ENCODE data around the gene GTF2F1. TPM values are rescaled to one million over a fixed set of nuclear protein-coding genes. Genes with fewer than 3 reads are reported as not detected.
"Not testable (repeated sequence)": the region's sequence is repeated elsewhere in the genome, so short reads cannot be mapped to it uniquely, and the experiment has no call there.

The GTF2F1 gene
- total RNA-seq, 1 donor from 2014 or later = 74.6 TPM

DNA sequence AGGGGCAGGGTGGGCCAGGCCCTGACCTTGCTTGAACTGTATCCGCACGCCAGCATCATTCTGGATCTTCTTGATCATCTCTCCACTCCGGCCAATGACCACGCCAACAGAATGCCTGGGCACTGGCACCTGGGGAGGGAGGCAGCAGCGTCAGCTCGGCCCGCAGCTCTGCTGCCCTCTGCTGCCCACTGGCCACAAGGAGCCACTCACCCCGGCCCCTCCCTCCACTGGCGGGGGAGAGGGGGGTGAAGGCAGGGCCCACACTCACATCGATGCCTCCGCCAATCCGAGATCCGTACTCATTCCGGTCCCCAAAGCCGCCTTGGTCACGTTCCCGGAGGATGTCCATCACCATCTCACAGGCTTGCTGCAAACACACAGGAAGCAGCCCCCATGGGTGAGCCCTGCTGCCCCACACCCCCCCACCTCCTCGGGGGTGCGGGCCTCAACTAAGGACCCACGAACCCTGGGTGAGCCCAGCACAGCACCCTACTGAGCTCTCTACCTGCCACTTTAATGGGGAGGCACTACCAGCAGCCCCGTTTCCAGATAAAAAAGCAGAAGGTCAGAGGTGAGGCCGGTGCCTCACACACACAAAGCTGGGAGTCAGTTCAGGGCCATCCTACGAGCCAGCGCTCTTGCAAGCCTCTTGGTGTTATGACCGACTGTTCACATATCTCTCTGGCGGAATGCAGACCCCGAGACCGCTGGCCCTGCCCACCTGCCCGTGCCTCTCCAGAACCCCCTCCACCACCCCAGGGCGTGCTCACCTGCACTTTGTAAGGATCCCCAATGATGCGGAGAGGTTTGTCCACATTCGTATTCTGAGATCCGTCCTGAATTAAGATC is 25.0 kb upstream of the GTF2F1 start:
- no peak for DNase-seq (ENCODE audit: low read depth)

DNA sequence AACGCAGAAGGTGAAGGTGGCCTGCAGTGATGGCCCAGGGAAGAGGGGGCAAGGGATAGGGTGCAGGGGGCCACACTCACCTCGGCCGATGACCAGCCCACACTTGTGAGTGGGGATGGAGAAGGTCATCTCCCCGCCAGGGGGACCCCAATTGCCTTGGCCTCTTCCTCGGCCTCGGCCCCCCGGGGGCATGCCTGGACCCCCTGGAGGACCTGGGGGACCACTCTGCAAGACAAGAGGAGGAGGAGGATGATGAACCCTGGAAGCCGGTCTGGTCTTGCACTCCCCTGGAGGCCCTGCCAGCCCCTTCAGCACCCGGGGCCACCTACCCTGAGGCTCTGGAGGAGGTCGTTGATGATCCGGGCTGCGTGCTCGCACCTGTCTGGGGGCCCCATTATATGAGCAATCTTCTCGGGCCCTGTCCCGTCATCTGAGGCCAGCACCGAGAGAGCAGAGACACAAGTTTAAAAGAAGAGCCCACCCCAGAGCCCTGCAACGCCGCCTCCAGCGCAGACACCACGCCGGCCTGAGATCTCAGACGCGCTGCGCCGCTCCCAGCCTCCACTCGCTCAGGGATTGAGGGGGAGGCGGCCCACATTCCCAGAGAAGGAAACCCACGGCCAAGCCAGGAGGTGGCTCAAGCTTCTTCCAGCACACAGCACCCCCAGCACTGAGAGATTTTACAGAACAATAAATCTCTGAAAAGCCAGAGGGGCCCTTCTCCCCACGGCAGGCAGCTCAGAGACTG is 23.9 kb upstream of the GTF2F1 start:
- no peak for DNase-seq (ENCODE audit: low read depth)

DNA sequence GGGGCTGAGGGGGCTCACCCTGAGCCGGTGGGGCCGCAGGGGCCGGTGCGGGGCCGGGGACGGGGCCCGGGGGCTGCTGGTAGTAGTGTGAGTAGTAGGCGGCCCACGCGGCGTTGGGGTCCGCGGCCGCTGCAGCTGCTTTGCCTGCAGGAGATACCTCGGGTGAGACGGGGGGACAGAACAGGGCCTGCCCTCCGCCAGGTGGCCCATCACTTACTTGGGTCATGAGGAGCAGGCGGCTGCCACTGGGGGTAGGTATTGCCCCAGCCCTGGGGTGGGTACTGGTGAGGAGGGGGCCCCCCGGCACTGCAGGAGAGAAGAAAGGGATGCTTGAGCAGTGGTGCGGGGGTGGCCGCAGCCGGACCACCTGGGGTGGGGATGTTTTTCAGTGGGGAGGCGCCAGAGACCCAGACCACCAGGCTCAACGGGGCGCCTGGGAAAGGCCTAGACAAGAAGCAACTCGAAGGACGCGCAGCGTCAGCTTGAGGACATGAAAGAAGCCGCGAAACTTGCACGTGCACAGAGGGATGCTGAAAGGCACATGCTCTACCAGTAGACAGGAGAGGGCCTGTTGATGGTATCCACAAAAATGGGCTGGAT is 22.7 kb upstream of the GTF2F1 start:
- DNase-seq (ENCODE audit: low read depth) = no peak

DNA sequence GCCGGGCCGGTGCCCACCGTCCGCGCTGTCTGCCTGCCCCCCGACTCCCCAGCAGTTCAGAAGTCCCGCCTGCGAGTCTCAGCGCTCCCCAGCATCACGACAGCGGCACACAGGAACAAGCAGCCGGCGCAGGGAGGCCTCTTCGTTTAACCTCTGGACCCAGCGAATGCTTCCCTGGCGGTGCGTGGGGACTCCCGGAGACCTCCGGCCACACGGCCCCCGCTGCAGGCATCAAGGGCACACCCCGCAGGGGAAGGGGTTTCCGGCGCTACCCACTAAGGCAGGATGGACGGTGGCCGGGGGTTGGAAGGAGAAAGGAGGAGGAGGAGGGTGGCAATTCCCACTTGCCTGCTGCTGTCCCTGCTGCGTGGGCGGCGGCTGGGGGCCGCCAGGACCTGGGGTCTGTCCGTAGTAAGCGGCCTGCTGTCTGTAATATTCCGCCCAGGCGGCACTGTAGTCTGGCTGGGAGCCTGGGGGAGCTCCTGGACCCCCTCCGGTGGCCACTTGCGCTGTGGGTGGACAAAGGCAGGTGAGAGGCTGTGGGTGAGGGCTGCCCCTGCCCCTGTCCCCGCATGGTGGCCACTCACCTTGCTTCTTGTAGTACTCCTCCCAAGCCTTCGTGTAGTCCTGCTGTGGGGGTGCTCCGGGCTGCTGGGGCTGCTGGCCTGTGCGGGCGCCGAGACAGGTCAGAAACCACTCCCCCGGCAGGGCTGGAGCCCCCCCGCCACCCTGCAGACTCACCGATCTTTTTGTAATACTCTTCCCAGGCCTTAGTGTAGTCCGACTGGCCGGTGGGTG is 22.0 kb upstream of the GTF2F1 start:
- no peak for DNase-seq (ENCODE audit: low read depth)

DNA sequence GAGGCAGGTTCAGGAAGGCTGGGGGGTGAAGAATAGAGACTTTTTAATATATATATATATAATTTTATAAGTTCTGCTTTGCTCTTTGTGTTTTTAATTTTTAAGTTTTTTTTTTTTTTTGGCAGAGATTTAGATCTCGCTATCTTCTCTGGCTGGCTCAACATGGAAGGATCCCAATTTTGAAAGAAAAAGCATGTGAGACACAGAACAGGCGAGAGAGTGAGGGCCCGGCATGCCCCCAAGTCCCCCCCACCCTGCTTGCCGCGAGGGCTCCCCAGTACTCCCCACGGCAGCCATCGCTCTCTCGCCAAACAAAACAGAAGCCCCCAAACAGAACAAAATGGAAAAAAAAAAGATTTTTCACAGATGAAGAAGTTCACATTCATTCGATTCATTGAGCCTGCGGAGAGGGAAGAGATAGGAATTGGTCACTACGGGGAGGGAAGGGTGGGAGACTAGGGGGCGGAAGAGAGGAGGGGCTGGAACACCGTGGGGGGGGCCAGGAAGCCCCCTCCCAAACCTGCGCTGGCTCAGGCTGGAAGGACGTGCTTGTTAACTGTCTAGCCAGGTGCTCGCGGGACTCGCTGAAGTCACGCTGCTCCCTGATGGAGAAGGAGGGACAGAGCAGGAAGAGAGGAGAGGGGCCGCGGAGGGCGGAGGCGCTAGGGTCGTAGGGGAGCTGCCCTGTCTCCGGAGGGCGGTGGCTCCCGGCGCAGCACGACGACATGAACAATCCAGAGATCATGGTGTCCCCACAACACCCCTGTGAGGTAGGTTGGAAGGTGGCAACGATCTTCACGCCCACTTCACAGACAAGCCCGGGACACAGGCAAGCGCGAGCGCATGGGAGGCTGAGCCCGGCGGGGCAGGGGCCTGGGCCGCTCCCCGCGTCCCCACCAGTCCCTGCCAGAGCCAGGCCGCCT is 21.0 kb upstream of the GTF2F1 start:
- no peak for DNase-seq (ENCODE audit: low read depth)

DNA sequence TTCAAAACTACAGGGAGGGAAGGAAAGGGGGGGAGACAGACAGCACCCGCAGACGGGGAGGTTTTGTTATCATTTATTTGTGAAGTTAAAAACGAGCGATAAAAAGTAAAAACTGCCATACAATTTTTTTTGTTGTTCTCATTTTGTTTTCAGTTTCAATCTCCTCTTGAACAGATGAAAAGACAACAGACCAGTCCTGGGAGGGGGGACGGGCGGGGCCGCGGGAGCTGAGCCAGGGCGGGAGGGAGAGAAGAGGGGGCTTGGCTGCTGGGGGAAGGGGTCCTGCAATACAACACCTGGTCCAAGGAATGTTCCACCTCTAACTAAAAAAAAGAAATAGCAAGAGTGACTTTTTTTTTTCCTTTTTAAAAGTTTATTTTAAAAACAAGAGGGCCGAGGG is 20.3 kb upstream of the GTF2F1 start:
- no peak for DNase-seq (ENCODE audit: low read depth)

DNA sequence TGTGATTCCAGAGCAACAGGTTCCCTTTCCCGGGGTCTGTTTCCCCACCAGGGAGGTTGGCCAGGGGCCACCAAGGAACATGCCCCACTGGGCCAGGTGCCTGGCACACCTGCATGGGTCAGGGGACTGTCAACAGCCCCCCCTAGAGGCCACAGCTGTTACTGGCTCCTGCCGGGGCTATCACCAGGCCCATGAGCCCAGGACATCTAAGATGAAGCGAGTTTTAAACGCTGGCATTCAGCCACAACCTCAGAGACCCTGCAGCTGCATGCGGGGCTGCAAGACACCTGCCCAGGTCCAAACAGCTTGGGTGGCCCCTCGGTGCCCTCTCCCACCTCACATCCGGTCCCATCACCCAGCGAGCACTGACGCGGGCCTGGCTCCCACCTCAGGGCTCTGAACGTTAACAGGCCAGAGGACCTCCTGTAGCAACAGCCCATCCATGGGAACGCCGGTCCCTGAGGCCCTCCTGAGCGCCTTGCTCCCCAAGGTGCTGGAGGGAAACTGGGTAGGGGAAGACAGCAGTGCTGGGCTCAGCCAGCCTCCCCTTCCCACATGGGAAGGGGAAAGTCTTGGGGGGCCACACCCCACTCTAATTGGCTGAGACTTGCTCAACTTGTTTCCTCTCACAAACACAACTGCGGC is 19.6 kb upstream of the GTF2F1 start:
- no peak for DNase-seq (ENCODE audit: low read depth)

DNA sequence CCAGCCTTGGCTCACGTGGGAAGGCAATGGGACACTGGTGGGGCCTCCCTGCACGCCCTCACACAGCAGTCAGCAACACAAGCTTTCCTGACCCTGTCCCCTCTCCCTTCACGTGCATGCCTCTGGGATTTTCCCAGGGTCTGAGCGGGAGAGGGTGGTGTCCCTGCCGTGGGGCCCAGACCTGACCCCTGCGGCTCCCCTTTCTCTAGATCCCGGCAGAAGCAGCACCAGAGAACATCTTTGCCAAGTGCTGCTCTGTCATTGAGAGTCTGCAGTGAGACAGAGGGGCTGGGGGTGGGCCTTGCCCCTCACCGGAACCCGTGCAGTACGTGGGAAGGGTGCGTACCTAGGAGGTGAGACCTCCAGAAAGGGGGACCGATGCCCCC is 19.1 kb upstream of the GTF2F1 start:
- DNase-seq (ENCODE audit: low read depth) = no peak

DNA sequence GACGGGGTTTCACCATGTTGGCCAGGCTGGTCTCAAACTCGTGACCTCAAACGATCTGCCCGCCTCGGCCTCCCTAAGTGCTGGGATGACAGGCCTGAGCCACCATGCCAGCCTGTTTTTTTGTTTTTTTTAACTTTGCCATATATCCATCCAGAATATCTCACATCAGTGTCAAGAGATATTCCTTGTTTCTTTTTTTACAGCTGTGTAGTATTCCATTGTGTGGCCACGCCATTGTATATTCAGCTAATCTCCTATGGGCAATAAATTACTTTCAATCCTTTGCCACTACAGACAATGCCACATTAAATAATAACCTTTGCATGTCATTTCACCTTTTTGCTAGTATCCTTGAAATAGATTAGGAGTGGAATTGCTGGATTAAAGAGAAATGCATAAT is 16.4 kb upstream of the GTF2F1 start:
- no peak for DNase-seq (ENCODE audit: low read depth)

DNA sequence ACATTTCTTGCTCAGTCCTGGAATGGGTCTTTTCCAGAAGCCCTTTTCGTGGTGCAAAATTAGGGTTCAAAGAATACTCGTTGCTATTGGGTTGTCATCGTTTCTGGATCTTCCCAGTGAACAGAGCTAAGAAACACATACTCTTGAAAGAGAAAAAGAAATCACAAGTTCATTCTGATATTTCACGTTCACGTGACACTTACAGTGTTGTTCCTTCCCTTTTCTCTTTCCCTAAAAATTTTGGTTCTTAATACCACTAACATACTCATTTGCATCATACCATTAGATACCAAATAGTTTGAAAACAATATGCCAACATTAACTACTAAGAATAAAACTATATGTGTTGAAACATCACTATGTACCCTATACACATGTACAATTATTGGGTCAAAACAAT is 13.4 kb upstream of the GTF2F1 start:
- DNase-seq (ENCODE audit: low read depth) = no peak

DNA sequence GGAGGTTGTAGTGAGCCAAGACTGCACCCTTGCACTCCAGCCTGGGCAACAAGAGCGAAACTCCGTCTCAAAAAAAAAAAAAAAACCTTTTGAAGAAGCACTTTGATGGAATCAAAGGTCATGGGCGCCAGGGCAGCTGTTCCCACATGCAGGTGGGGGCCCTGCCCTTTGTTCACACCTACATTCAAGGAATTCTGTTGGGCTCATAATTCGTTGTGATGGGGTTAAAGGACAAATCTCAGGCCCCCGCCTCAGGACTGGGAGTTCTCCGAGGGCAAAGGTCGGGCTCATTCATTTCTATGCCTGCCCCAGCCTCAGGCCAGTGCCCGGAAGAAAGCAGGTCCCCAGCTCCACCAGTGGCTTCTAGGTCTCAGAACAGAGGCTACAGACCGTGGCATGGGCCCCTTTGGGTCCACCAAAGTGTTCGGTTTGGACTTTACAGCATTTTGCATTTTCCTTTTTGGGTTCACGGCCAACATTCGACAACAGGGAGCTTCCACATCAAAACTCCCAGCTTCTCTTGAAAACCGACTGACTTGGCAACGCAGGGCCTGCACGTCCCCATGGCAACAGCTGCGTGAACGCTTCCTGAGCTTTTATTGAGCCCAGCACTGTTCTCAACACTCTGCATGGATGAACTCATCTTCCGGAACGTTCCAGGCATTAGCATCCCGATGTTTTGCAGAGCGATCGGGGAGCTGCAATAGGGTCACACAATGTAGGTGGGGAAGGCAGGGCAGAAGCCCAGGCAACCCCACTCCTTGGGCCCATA is 10.1 kb upstream of the GTF2F1 start:
- DNase-seq (ENCODE audit: low read depth) = peak; percentile 47

DNA sequence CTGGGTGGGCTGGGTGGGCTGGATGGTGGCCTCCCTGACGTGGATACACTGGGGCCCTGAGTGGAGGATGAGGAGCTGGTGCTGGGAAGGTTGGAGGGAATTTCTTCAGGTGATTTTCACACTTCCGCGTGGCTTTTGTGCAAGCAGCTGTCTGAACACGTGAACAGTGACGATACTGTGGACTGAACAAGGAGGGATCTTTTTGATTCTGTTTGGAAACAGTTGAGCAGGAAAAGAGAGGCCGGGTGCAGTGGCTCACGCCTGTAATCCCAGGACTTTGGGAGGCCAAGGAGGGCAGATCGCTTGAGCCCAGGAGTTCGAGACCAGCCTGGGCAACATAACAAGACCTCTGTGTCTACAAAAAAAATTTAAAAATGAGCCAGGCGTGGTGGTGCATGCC is 9.1 kb upstream of the GTF2F1 start:
- no peak for DNase-seq (ENCODE audit: low read depth)

DNA sequence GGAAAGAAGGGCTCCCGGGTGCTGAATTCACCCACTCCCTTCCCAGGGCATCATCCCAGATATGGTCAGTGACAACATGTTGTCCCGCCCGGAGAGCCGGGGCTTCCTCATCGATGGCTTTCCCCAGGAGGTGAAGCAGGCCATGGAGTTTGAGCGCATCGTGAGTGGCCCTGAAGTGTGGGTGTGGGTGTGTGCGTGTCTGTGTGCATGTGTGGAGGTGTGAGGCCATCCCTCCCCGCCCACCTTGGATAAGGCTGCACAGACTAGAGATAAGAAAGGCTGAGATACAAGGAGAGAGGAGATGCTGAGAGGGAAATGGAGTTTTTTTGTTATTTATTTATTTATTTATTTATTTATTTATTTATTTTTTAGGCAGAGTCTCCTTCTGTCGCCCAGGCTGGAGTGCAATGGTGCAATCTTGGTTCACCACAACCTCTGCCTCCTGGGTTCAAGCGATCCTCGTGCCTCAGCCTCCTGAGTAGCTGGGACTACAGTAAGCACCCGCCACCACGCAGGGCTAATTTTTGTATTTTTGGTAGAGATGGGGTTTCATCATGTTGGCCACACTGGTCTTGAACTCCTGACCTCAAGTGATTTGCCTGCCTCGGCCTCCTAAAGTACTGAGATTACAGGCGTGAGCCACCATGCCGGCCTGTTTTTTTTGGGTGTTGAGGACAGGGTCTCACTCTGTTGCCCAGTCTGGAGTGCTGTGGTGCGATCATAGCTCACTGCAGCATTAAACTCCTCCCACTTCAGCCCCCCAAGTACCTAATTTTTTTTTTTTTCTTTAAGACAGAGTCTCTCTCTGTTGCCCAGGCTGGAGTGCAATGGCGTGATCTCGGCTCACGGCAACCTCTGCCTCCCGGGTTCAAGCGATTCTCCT is 7.3 kb upstream of the GTF2F1 start:
- DNase-seq (ENCODE audit: low read depth) = not testable (repeated sequence)

DNA sequence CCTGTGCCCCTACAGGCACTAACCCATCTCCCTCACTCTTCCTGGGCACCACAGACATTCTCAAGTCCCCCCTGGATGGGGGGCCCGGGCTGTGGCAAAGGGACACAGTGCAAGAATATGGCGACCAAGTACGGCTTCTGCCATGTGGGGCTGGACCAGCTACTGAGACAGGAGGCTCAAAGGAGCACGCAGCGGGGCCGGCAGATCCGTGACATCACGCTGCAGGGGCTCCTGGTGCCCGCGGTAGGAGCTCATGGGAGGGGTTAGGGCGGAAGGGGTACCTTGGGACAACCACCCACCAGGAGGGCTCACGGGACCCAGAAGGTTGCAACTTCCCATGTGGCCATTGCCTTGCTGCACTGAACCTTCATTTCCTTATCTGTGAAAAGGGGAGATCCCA is 3.3 kb upstream of the GTF2F1 start:
- no peak for DNase-seq (ENCODE audit: low read depth)

DNA sequence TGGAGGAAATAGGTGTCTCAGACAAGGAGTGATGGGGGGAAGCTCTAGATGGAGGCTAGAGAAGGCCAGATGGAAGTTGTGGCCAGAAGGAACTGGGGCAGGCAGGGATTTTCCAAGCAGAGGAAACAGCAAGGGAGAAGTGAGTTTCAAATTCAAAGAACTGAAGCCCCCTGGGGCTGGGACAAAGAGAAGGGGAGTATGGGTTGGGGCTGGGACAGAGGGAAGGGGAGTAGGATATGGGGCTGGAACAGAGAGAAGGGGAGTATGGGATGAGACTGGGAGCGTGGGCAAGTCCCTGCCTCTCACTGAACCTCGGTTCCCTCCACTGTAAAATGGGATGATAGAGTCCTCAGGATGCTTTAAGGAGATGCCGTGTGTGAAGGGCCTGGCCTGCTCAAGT is 1.9 kb upstream of the GTF2F1 start:
- no peak for DNase-seq (ENCODE audit: low read depth)

DNA sequence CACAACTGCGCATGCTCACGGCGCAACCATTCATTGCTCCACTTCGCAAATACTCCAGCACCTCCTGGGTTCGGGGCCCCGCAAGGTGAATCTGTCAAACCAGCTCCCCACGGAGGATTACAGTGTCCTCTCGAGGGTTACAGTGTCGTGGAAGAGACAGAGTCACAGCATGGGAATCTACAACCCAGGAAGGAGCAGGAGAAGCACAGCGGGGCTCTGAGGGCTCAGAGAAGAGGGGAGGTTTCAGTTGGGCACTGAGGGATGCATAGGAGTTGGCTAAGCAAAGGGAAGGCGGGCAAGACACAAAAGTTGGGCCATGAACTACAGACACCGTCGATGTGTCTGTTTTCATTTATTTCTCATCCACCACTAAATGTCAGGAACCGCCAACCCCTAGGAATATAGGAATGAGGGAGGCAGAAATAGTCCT is 1.0 kb upstream of the GTF2F1 start:
- no peak for DNase-seq (ENCODE audit: low read depth)

DNA sequence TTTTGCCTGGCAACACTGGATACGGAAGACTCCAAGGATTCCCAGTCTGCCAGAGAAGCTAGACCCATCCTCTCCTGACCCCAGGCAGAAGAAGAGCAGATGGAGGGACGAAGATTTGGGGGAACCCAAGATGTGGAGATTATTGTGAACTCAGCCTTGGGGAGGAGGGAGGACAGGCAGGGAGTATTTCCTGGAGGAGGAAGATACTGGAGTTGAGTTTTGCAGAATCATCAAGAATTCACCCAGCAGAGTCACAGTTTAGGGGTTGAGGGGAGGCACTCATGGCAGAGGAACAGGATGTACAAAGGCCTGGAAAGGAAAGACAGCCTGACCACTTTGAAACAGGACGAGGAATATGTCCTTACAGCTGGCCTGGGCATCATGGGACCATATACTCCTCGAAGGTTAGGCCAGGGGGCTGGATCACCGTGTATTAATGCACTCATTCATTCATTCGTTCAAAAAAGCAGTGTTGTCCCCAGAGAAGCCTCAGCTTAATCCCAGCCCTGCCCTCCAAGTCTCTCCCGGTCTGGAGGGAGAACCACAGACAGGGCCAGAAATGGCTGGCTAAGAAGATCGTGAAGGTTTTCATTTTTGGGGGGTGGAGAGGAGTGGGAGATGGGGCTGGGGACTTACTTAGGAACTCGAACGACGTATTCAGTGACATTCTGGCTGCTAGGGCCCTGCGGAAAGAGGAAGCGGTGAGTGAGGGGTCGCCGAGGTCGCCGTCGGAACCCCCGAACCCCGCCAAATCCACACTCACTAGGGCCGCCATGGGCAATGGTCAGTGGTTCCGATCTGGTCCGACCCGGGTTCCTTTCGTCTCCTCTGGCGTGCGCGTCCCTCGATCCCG is 517 bp downstream of the GTF2F1 start:
- no peak for DNase-seq (ENCODE audit: low read depth)

DNA sequence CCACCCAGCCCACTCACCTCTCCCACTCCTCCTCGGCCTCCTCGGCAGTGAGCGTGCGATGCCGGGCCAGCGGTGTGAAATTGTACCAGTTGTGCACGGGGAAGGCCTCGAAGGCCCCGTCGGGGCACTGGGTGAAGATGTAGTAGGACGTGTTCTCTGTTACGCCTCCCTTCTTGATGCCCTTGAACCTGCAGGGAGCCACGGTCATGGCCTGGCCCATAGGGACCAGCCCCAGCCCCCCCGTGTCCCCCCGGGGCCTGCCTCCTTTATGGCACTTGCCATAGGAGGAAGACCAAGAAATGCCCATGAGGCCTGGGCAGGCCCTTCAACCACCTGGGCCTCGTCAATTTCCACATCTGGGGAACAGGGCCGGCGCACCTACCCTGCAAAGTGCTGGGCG is 5.6 kb downstream of the GTF2F1 start:
- DNase-seq (ENCODE audit: low read depth) = no peak
